Activated T-cell treated with anti-CD3 and anti-CD28 coated beads for 48 hours (primary cell): Measurements from ENCODE around the gene PKN2.
"Not testable (repeated sequence)": the region's sequence is repeated elsewhere in the genome, so short reads cannot be mapped to it uniquely, and the experiment has no call there.

Experiments
- DNase-seq: peaks from one replicate; pipeline ENCODE4 v3.0.0-alpha.2; 2020; ENCODE audit warnings: low read depth

The PKN2 gene

DNA sequence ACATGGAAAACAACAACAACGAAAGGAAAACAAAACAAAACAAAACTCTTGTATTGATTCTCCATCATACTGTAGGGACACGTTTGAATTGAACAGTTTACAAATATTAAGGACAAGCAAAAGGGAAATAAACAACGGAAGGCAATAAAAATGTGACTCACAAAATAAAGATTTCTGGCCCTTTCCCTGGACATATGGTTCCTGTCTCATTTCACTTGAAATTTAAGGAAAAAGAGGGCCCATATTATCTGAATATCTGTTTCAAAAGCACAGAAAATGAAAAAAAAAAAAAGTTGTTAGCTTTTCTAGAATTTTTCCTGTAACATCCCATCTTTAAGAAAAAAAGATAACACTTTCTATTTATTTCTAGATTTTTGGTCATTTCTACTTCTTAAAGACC lies 3.6 kb upstream of the PKN2 start:
- no peak for DNase-seq

DNA sequence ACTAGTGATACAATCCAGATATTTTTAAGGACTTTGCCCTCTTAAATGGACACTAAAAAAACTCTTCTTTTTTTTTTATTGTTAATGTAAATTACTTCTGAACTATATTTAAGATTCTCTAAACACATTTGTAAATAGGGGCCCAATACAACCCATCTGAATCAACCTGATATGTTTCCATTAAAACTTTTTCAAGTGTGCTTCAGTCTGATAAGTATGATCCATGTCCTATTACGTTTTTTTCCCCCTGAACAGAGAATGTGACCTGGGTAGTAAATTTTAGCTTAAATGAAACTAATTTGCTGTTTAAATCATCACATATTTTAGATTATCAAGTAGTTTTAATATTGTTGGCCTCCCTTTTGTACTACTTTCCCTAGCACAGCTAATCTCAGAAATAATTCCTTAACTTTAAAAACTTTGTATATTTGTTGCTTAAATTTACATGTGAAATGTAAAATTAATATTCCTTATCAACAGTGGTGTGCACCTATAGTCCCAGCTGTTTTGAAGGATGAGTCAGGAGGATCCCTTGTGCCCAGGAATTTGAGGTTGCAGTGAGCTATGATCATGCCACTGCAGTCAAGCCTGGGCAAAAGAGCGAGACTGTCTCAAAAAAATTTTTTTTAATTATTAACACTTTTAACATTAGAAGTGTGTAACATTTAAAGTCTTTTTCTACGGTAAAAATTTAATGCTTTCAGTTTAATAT lies 3.0 kb upstream of the PKN2 start:
- no peak for DNase-seq

DNA sequence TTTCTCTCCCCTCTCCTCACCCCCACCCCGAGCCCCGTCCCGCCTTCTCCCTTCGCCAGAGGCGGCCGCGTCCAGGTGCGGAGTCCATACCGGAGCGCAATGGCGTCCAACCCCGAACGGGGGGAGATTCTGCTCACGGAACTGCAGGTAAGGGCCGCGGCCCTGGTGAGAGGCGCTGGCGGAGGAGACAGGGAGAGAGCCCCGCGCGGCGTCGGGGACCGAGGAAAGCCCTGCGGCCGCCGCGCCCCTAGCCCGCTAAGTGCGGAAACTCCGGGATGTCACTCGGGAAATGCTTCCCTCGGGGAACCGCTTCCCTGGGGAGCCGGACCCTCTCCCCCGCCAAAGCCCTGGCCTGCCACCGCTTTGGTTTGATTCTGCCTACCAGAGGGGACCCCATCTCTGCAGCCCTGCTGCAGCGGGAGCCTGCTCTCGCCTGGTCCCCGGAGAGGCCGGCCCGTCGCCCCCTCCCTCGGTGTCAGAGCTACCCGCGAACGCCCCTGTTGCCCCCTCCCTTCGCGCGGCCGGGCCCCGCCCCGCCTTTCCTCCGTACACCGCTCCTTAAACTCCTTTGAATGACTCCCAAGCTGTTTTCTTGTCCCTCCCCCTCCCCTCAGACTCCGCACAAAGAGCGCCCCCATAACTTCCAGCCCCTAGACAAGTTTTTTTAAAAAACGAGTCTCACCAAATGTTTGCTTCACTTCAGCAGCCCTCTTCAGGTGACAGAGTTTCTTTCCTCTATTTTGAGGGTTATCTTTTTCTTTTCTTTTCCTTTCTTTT lies 597 bp downstream of the PKN2 start:
- DNase-seq, result peak; percentile 59

- DNase-seq, result no peak
Measured at GRCh38 chr1:88685259-88685620, 1.2 kb downstream of the PKN2 start.

DNA sequence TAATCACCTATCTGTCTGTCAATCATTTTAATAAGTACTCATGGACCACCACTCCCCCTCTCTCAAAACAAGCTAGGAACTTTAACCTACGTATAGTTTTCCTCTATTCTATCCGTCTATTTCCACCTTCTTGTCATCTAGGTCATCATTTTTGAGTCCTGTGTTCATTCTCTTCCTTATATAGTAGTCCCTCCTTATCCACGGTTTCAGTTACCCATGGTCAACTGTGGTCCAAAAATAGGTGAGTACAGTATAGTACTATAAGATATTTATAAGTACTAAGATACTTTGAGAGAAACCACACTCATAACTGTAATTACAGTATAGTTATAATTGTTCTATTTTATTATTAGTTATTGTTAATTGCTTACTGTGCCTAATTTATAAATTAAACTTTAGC lies 7.5 kb downstream of the PKN2 start:
- no peak for DNase-seq

- DNase-seq, result no peak
Measured at GRCh38 chr1:88695781-88696180, 11.7 kb downstream of the PKN2 start.

DNA sequence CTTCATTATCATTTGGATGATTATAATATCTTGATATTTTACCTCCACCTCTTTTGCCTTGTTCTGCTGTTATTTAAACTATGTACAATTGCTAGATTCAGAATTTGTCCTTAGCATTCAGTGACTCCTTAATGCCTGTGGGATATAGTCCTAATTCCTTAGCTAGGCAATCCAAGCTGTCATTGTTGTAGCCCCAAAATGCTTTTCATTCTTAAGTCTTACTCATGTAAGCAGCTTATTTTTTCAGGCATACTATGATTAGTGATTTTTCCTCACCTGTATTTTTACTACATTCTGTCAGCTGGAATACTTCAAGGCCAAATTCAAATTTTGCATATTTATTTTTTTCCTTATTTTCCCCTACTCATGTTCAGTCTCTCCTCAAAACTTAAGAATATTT lies 13.4 kb downstream of the PKN2 start:
- no peak for DNase-seq

- no peak for DNase-seq
Measured at GRCh38 chr1:88698140-88698539, 14.1 kb downstream of the PKN2 start.

GRCh38 chr1:88698764-88699163 lies 14.7 kb downstream of the PKN2 start:
- no peak for DNase-seq

DNA sequence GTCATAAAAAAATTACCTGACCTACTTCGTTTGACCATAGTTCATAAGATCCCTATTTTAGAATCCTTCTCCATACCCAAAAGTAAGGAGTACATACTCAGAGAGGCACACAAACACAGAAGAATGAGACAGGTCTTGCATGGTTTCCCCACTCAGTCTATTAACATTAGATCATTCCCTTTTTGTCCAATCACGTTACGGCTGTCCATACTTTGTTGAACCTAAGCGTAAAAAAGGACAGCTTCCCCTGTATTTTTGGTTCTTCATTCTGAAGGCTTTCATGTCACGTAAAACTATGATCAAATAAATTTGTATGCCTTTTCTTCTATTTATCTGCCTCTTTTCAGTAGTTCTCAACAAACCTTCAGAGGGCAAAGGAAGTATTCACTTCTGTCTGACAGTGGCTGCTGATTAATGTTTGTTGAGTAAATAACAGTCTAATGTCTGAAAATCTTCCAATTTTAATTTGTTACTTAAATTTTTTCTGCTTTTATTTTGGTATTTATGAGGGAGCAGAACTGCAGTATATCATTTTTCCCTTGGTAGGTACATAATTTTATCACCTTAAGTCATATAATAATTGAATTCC lies 16.4 kb downstream of the PKN2 start:
- DNase-seq, result no peak

- no peak for DNase-seq
Measured at GRCh38 chr1:88701275-88701674, 17.2 kb downstream of the PKN2 start.

DNA sequence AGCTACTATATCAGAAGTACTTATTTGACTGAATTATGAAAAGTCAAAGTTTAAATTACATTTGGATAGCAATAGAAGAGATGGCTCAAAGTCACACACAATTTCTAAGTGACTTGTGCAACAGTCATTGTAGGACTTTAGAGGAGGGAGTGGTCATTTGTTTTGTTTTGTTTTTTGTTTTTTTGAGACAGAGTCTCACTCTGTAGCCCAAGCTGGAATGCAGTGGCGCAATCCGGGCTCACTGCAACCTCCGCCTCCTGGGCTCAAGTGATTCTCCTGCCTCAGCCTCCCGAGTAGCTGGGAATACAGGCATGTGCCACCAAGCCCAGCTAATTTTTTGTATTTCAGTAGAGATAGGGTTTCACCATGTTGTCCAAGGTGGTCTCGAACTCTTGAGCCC lies 17.7 kb downstream of the PKN2 start:
- DNase-seq, result not testable (repeated sequence)

GRCh38 chr1:88708011-88708410 lies 23.9 kb downstream of the PKN2 start:
- no peak for DNase-seq

- DNase-seq, result not testable (repeated sequence)
Measured at GRCh38 chr1:88712907-88713306, 28.8 kb downstream of the PKN2 start.

- DNase-seq, result not testable (repeated sequence)
Measured at GRCh38 chr1:88716571-88716970, 32.5 kb downstream of the PKN2 start.

DNA sequence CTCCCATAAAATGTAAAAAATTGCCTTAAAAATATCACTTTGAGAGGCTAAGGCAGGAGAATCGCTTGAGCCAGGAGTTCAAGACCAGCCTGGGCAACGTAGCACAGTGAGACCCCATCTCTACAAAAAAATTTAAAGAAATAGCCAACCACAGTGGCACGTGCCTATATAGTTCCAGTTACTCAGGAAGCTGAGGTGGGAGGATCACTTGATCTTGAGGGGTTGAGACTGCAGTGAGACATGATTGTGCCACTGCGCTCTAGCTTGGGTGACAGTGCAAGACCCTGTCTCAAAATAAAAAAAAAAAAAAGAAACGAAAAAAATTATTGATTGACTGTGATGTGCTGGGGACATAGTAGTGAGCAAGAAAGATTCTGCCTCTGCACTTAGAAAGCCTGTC lies 38.4 kb downstream of the PKN2 start:
- DNase-seq, result no peak

DNA sequence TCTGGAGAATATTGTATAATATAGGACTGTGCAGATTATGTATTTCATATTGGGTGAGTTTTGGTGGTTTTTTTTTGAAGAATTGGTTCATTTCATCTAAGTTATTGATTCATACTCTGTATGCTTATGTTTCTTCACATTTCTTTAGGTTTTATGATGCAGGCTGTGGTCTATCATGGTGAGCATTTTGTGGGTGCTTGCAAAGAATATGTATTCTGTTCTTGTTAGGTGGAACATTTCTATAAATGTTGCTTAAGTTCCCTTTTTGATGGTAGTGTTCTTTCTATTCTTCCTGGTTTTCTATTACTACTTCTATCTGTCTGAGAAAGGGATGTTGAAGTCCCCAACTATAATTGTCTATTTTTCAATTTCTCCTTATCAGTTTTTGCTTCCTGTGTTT lies 42.6 kb downstream of the PKN2 start:
- DNase-seq, result no peak

- no peak for DNase-seq
Measured at GRCh38 chr1:88727205-88727604, 43.1 kb downstream of the PKN2 start.

- DNase-seq, result no peak
Measured at GRCh38 chr1:88729297-88729696, 45.2 kb downstream of the PKN2 start.

GRCh38 chr1:88730132-88730675 lies 46.1 kb downstream of the PKN2 start:
- DNase-seq, result no peak

DNA sequence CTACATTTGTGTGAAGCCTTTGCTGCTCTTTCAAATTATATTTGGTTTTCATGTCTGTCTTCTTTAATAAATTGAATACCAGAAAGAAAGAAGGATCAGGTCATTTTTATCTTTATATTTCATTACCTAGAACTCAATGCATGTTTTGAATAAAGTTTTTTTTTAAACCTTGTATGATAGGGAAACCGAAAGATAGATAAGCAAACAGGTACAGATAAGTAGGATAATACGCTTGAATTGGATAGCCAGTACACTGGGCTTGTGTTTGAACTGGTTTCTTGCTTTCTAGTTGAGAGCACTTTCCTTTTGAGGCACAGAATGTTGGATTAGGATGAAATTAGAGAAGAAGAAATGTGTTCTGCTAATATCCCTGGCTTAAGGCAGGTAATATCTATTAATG lies 46.9 kb downstream of the PKN2 start:
- no peak for DNase-seq

GRCh38 chr1:88731475-88732269 lies 47.6 kb downstream of the PKN2 start:
- no peak for DNase-seq
